ENCODE data around the gene HPN.

DNA sequence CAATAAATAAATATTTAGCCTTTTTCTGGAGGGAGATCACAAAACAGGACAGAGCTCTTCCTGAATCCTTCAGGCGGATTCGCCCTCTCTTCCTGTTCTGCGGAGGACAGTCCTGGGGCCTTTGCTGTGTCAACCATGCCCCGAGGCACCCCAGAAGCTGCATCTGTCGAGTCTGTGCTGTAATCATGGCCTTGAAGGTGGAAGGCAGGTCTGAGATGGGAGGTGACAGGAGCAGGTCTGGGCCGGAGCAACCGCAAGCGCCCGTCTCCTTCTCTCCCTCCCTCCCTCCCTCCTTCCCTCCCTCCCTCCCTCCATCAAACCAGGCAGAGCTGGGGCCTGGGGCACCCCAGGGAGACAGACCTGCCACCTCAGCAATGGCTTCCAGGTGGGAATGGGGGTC lies 69.5 kb downstream of the HPN start:
- TF ChIP-seq NFRKB (IDR thresholded peaks at IDR 0.05) = no peak
- TF ChIP-seq HDGF (IDR thresholded peaks at IDR 0.05; ENCODE audit: borderline replicate concordance) = no peak
- no peak for TF ChIP-seq BHLHE40 (IDR thresholded peaks at IDR 0.05; ENCODE audit: borderline replicate concordance)
- no peak for TF ChIP-seq LEF1 (IDR thresholded peaks at IDR 0.05; ENCODE audit: borderline replicate concordance)
- TF ChIP-seq ELF4 (IDR thresholded peaks at IDR 0.05) = no peak
- TF ChIP-seq ARNT (IDR thresholded peaks at IDR 0.05) = no peak
- no peak for TF ChIP-seq FOXM1 (IDR thresholded peaks at IDR 0.05; ENCODE audit: borderline replicate concordance)
- no peak for TF ChIP-seq SUZ12 (IDR thresholded peaks at IDR 0.05)
- TF ChIP-seq ZNF384 (IDR thresholded peaks at IDR 0.05) = no peak
- TF ChIP-seq, protein P1, sequence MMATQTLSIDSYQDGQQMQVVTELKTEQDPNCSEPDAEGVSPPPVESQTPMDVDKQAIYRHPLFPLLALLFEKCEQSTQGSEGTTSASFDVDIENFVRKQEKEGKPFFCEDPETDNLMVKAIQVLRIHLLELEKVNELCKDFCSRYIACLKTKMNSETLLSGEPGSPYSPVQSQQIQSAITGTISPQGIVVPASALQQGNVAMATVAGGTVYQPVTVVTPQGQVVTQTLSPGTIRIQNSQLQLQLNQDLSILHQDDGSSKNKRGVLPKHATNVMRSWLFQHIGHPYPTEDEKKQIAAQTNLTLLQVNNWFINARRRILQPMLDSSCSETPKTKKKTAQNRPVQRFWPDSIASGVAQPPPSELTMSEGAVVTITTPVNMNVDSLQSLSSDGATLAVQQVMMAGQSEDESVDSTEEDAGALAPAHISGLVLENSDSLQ (IDR thresholded peaks at IDR 0.05) = no peak
- no peak for TF ChIP-seq SP1 (IDR thresholded peaks at IDR 0.05)
- TF ChIP-seq FOXA1 (IDR thresholded peaks at IDR 0.05) = no peak

All from HEK293T (cell line).